Measurements from ENCODE around the gene AK1.
A peak's percentile ranks its signal among the peaks of the same experiment; 100 is the strongest.
"Not testable (repeated sequence)": the region's sequence is repeated elsewhere in the genome, so short reads cannot be mapped to it uniquely, and the experiment has no call there.

Gene AK1

DNA sequence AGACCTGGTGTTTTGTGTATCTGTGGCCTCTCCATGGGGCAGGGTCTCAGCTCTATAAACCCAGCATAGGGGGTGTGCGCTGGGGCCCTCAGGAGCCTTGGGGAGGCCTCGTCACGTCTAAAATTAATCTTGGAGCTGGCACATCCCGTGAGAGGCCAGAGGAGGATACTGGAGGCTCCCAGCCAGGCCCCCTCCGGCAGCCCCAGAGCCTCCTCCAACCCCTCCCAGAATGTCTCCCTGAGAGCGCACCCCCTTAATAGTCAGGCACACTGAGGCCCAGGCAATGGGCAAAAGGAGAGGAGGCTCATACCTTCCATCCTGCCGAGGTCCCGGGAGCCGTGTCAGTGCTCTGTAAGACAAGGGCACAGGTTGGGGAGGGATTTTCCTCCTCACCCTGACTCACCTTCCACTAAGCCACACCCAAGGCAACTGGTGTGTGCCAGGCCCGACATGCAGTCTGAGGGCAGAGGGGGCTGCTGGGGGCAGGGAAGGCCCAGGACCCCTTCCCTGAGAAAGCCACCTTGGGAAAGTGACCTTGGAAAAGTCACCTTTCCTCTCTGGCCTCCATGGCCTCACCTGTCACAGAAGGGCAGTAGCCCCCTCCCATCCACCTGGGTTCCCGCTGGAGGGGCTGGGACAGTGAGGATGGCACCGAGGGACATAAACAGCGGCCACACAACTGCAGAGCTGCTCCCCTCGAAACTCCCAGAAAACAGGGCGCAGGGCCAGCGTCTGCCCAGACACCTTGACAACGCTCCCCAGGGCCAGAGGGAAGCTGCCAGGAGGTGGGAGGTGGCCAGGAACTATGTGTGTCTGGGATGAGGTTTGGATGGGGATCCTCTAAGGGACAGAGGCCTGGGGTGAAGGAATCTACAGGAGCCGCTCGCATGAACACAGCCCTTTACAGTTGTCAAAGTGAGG is 2.9 kb downstream of the AK1 start:
- Histone ChIP-seq H3K9ac (ENCODE audit: low read length in 2 of 2) (peak overlapping the region; percentile 36 to 50), H3K4me3 (ENCODE audit: low read length in 2 of 2) (peak overlapping the region; percentile 22 to 49), H3K27me3 (ENCODE audit: control insufficient read depth in 1 of 2, insufficient read depth in 2 of 2, low read length in 2 of 2) (no peaks in the 10 kb centered on the region), H3K4me1 (ENCODE audit: control insufficient read depth, insufficient read depth, low read length) (peaks cover 51% of the 10 kb centered on the region), H3K9me3 (ENCODE audit: control insufficient read depth in 2 of 2, low read length in 2 of 2) (no peaks in the 10 kb centered on the region), H3K36me3 (ENCODE audit: control insufficient read depth in 2 of 2, insufficient read depth in 2 of 2, low read length in 2 of 2) (peaks cover 7 to 19% of the 10 kb centered on the region in 2 donors), H3K27ac (ENCODE audit: low read length) (peak overlapping the region; percentile 31)

- H3K27ac ChIP-seq (ENCODE audit: low read length): peak overlapping the region; percentile 31
Measured at GRCh38 chr9:127873886-127874285, 3.6 kb downstream of the AK1 start.

DNA sequence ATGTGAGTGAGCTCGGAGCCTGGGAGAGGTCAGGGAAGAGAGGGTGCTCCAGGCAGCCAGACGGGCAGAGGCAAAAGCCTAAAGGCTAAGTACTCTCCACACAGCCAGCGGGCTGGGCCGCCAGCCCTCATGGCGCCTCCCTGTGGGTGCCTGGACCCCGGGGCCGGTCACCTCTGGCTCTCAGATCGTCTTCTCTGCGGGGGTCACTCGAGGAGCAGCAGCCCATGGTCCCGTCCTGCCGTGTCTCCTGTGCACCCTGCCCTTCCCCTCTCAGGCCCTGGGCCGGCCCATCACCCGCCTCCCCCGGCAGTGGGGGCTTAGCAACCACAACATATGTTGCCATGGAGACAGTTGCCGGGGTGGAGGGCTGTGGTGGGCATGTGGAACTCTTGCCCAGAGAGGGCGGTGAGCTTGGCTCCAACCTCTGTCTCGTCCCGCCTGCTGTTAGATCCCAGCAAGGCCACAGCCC is 4.2 kb downstream of the AK1 start:
- Histone ChIP-seq H3K4me3 (ENCODE audit: low read length in 2 of 2) (no peak overlapping the region), H3K9me3 (ENCODE audit: control insufficient read depth in 2 of 2, low read length in 2 of 2) (no peaks in the 10 kb centered on the region), H3K27ac (ENCODE audit: low read length) (peak overlapping the region; percentile 31), H3K27me3 (ENCODE audit: control insufficient read depth in 1 of 2, insufficient read depth in 2 of 2, low read length in 2 of 2) (no peaks in the 10 kb centered on the region), H3K36me3 (ENCODE audit: control insufficient read depth in 2 of 2, insufficient read depth in 2 of 2, low read length in 2 of 2) (peaks cover 8 to 29% of the 10 kb centered on the region in 2 donors), H3K9ac (ENCODE audit: low read length in 2 of 2) (no peak overlapping the region), H3K4me1 (ENCODE audit: control insufficient read depth, insufficient read depth, low read length) (peaks cover 48% of the 10 kb centered on the region)

More at GRCh38 chr9:127873886-127874285, 3.6 kb downstream of the AK1 start:
- Histone ChIP-seq H3K4me1 (ENCODE audit: control insufficient read depth, insufficient read depth, low read length) (peaks cover 51% of the 10 kb centered on the region), H3K4me3 (ENCODE audit: low read length in 2 of 2) (peak overlapping the region; percentile 22 to 49), H3K27me3 (ENCODE audit: control insufficient read depth in 1 of 2, insufficient read depth in 2 of 2, low read length in 2 of 2) (no peaks in the 10 kb centered on the region), H3K36me3 (ENCODE audit: control insufficient read depth in 2 of 2, insufficient read depth in 2 of 2, low read length in 2 of 2) (peaks cover 7 to 26% of the 10 kb centered on the region in 2 donors), H3K9me3 (ENCODE audit: control insufficient read depth in 2 of 2, low read length in 2 of 2) (no peaks in the 10 kb centered on the region), H3K9ac (ENCODE audit: low read length in 2 of 2) (peak overlapping the region in 1 of 2 donors; percentile 50)

DNA sequence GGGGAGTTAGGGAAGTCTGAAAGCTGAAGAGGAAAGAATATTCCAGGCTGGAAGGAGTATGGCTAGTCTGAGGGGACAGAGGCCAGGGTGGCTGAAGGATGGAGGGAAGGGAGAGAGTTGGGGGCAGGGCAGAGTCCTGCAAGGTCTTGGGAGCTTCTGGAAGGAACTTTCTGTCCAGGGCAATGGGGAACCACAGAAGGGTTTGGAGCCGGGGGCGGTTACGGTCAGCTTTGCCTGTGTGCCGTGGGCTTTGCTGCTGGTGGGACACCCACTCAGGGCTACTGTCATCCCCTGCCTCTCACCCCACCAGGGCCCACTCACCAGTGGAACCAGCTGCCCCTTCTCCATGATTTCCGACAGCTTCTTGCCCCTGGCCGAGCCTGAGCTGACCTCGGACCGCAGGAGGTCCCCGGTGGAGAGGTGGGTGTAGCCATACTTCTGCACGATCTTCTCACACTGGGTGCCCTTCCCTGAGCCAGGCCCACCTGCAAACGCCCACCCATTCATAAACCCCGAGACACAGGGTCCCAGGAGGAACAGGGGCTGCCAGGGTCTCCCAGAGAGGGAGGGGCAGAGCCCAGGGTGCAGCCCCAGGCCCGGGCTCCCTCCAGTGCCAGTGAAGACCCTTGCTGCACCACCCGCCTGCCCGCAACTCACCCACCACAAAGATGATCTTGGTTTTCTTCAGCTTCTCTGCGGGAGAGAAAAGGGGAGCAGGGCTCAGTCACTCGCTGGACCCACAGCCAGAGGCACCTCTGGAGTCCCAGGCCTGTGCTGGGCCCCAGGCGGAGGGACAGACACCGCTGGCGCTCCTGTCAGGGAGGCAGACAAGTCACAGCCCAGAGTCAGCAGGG is 4.9 kb downstream of the AK1 start:
- H3K36me3 ChIP-seq (ENCODE audit: control insufficient read depth in 2 of 2, insufficient read depth in 2 of 2, low read length in 2 of 2): peaks cover 12 to 34% of the 10 kb centered on the region in 2 donors
- no peak overlapping the region for H3K9ac ChIP-seq (ENCODE audit: low read length in 2 of 2)
- no peaks in the 10 kb centered on the region for H3K9me3 ChIP-seq (ENCODE audit: control insufficient read depth in 2 of 2, low read length in 2 of 2)
- peaks cover 41% of the 10 kb centered on the region for H3K4me1 ChIP-seq (ENCODE audit: control insufficient read depth, insufficient read depth, low read length)
- H3K4me3 ChIP-seq (ENCODE audit: low read length in 2 of 2): no peak overlapping the region
- H3K27me3 ChIP-seq (ENCODE audit: control insufficient read depth in 1 of 2, insufficient read depth in 2 of 2, low read length in 2 of 2): no peaks in the 10 kb centered on the region
- no peak overlapping the region for H3K27ac ChIP-seq (ENCODE audit: low read length)

GRCh38 chr9:127871531-127871930 is 5.9 kb downstream of the AK1 start:
- no peaks in the 10 kb centered on the region for H3K9me3 ChIP-seq (ENCODE audit: control insufficient read depth in 2 of 2, low read length in 2 of 2)
- H3K27me3 ChIP-seq (ENCODE audit: control insufficient read depth in 1 of 2, insufficient read depth in 2 of 2, low read length in 2 of 2): no peaks in the 10 kb centered on the region
- H3K4me3 ChIP-seq (ENCODE audit: low read length in 2 of 2): no peak overlapping the region
- peaks cover 35% of the 10 kb centered on the region for H3K4me1 ChIP-seq (ENCODE audit: control insufficient read depth, insufficient read depth, low read length)
- no peak overlapping the region for H3K27ac ChIP-seq (ENCODE audit: low read length)
- H3K36me3 ChIP-seq (ENCODE audit: control insufficient read depth in 2 of 2, insufficient read depth in 2 of 2, low read length in 2 of 2): peaks cover 12 to 37% of the 10 kb centered on the region in 2 donors
- no peak overlapping the region for H3K9ac ChIP-seq (ENCODE audit: low read length in 2 of 2)

DNA sequence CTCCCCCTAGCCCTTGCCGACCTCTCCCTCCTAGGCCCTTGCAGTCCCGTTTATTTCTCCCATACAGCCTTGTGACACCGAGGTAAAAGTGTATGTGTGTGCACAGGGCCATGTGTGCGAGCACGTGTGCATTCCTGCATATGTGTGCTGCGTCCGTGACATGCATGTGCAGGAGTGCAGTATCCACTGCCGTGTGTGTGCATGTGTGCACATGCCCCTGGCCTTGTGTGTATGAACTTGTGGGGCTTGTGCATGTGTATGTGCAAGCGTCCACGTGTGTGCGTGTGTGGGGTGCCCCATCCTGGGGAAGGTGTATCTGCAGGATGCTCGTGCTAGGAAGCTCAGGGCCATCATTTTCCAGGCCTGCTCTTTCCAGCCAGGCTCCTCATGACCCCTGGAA is 6.6 kb downstream of the AK1 start:
- Histone ChIP-seq H3K9ac (ENCODE audit: low read length in 2 of 2) (no peak overlapping the region), H3K27ac (ENCODE audit: low read length) (no peak overlapping the region), H3K4me1 (ENCODE audit: control insufficient read depth, insufficient read depth, low read length) (peaks cover 28% of the 10 kb centered on the region), H3K9me3 (ENCODE audit: control insufficient read depth in 2 of 2, low read length in 2 of 2) (no peaks in the 10 kb centered on the region), H3K4me3 (ENCODE audit: low read length in 2 of 2) (no peak overlapping the region), H3K36me3 (ENCODE audit: control insufficient read depth in 2 of 2, insufficient read depth in 2 of 2, low read length in 2 of 2) (peaks cover 12 to 37% of the 10 kb centered on the region in 2 donors), H3K27me3 (ENCODE audit: control insufficient read depth in 1 of 2, insufficient read depth in 2 of 2, low read length in 2 of 2) (no peaks in the 10 kb centered on the region)

- H3K4me3 ChIP-seq (ENCODE audit: low read length in 2 of 2); H3K9ac ChIP-seq (ENCODE audit: low read length in 2 of 2); H3K27ac ChIP-seq (ENCODE audit: low read length); H3K9me3 ChIP-seq (ENCODE audit: control insufficient read depth in 2 of 2, low read length in 2 of 2); H3K27me3 ChIP-seq (ENCODE audit: control insufficient read depth in 1 of 2, insufficient read depth in 2 of 2, low read length in 2 of 2): not testable (repeated sequence)
- Histone ChIP-seq H3K4me1 (ENCODE audit: control insufficient read depth, insufficient read depth, low read length) (peaks cover 21% of the 10 kb centered on the region), H3K36me3 (ENCODE audit: control insufficient read depth in 2 of 2, insufficient read depth in 2 of 2, low read length in 2 of 2) (peaks cover 12 to 37% of the 10 kb centered on the region in 2 donors)
Measured at GRCh38 chr9:127870153-127870491, 7.4 kb downstream of the AK1 start.

DNA sequence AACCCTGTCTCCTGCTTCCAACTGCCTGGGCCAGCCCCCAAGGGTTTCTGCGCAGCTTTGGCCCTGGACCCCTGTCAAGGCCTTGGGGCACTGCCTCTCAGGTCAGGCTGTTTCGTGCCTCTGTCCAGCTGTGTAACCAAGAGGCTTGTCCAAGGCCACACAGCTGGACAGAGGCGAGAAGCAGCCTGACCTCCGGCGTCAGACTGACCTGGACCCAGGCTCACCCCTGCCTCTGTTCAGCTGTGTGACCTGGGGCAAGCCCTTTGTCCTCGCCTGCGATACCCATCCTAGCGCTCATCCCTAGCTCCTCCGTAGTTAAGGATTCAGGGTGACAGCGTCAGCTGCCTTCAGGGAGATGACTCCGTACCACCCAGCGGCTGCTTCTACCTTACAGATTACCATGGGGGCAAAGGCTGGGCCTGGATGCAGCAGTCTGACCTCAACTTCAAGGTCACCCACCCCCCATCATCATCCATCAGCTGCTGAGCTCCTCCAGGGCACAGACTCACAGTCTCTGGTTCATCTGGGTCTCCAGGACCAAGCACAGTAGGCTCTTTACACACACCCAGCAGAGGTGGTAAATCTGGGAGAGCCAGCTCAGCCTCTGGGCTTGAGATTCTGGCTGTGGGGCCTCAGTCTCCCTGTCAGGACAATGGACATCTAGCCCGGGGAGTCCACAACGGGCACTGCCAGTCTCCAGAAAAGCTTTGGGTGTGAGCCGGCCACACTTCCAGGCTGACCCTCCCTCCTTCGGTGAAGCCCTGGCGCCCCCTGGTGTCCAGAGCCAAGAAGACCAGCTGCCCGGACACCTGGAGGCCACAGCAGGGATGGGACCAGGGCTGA is 7.9 kb downstream of the AK1 start:
- Histone ChIP-seq H3K27me3 (ENCODE audit: control insufficient read depth in 1 of 2, insufficient read depth in 2 of 2, low read length in 2 of 2) (no peaks in the 10 kb centered on the region), H3K36me3 (ENCODE audit: control insufficient read depth in 2 of 2, insufficient read depth in 2 of 2, low read length in 2 of 2) (peaks cover 12 to 37% of the 10 kb centered on the region in 2 donors), H3K4me3 (ENCODE audit: low read length in 2 of 2) (no peak overlapping the region), H3K9ac (ENCODE audit: low read length in 2 of 2) (peak overlapping the region in 1 of 2 donors; percentile 29), H3K9me3 (ENCODE audit: control insufficient read depth in 2 of 2, low read length in 2 of 2) (no peaks in the 10 kb centered on the region), H3K27ac (ENCODE audit: low read length) (no peak overlapping the region), H3K4me1 (ENCODE audit: control insufficient read depth, insufficient read depth, low read length) (peaks cover 15% of the 10 kb centered on the region)

DNA sequence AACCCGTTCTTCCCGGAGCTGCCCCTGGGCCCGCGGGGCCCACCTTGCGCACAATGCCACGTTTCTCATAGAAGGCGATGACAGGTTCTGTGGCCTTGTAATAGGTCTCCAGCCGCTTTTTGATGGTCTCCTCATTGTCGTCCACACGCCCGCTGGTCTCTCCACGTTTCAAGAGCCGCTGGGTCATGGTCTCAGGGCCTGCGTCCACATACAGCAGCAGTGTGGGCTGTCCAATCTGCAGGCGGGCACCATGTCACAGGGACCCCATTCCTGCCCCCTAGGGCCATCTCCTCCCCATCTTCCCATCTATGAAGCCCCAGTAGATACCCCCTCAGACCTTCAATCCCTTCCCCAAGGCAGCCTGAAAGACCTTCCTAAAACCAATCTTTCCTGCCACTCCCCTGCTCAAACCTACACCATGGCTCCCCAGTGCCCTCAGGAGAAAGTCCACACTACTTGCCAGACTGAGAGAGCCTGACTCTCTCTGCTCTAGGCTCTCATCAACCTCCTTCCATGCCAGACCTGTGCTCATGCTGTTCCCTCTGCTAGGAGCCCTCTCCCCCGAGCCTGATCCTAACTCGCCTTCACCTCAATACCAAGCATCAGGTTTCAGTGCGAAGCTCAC is 9.1 kb downstream of the AK1 start:
- Histone ChIP-seq H3K4me3 (ENCODE audit: low read length in 2 of 2) (no peak overlapping the region), H3K4me1 (ENCODE audit: control insufficient read depth, insufficient read depth, low read length) (peaks cover 3% of the 10 kb centered on the region), H3K27ac (ENCODE audit: low read length) (no peak overlapping the region), H3K27me3 (ENCODE audit: control insufficient read depth in 1 of 2, insufficient read depth in 2 of 2, low read length in 2 of 2) (no peaks in the 10 kb centered on the region), H3K36me3 (ENCODE audit: control insufficient read depth in 2 of 2, insufficient read depth in 2 of 2, low read length in 2 of 2) (peaks cover 12 to 37% of the 10 kb centered on the region in 2 donors), H3K9me3 (ENCODE audit: control insufficient read depth in 2 of 2, low read length in 2 of 2) (no peaks in the 10 kb centered on the region), H3K9ac (ENCODE audit: low read length in 2 of 2) (no peak overlapping the region)
